Stimulated activated CD8-positive, alpha-beta memory T cell treated with anti-CD3 and anti-CD28 coated beads, Interleukin-4, amount 100 ng/mL, for 24 hours (primary cell): ENCODE measurements around the gene GARS1.
"Not testable (repeated sequence)": the region's sequence is repeated elsewhere in the genome, so short reads cannot be mapped to it uniquely, and the experiment has no call there.

Source experiments
- DNase-seq: peaks from one replicate; pipeline ENCODE4 v3.0.0-alpha.2; 2020; ENCODE audit warnings: low read depth

The GARS1 gene

GRCh38 chr7:30594540-30595435 lies at the start of gene GARS1:
TSS of gene GARS1 (plus strand) at chr7:30594878. CDS start at chr7:30594922, 44 bp downstream.
- peak; percentile 83 for DNase-seq

- no peak for DNase-seq
Measured at GRCh38 chr7:30545791-30546555, 48.7 kb upstream of the GARS1 start.

- DNase-seq: no peak
Measured at GRCh38 chr7:30546596-30546995, 48.1 kb upstream of the GARS1 start.

- DNase-seq: peak; percentile 4
Measured at GRCh38 chr7:30548845-30549244, 45.8 kb upstream of the GARS1 start.

GRCh38 chr7:30549931-30550493 lies 44.7 kb upstream of the GARS1 start:
- DNase-seq: no peak

GRCh38 chr7:30552330-30552729 lies 42.3 kb upstream of the GARS1 start:
- DNase-seq: no peak

GRCh38 chr7:30553141-30553540 lies 41.5 kb upstream of the GARS1 start:
- no peak for DNase-seq

GRCh38 chr7:30553546-30553945 lies 41.1 kb upstream of the GARS1 start:
- no peak for DNase-seq

- DNase-seq: no peak
Measured at GRCh38 chr7:30555525-30555924, 39.2 kb upstream of the GARS1 start.

GRCh38 chr7:30556840-30557239 lies 37.8 kb upstream of the GARS1 start:
- DNase-seq: no peak

GRCh38 chr7:30557245-30557644 lies 37.4 kb upstream of the GARS1 start:
- no peak for DNase-seq

GRCh38 chr7:30559611-30560010 lies 35.1 kb upstream of the GARS1 start:
- DNase-seq: no peak

- no peak for DNase-seq
Measured at GRCh38 chr7:30561389-30561788, 33.3 kb upstream of the GARS1 start.

GRCh38 chr7:30562498-30562897 lies 32.2 kb upstream of the GARS1 start:
- no peak for DNase-seq

GRCh38 chr7:30562909-30563308 lies 31.8 kb upstream of the GARS1 start:
- no peak for DNase-seq

- no peak for DNase-seq
Measured at GRCh38 chr7:30563326-30563942, 31.2 kb upstream of the GARS1 start.

GRCh38 chr7:30564243-30564892 lies 30.3 kb upstream of the GARS1 start:
- peak; percentile 59 for DNase-seq

GRCh38 chr7:30566596-30566995 lies 28.1 kb upstream of the GARS1 start:
- DNase-seq: no peak

GRCh38 chr7:30567081-30567480 lies 27.6 kb upstream of the GARS1 start:
- DNase-seq: no peak

- not testable (repeated sequence) for DNase-seq
Measured at GRCh38 chr7:30570238-30570637, 24.4 kb upstream of the GARS1 start.

GRCh38 chr7:30572212-30572841 lies 22.4 kb upstream of the GARS1 start:
- no peak for DNase-seq
